ENCODE measurements around the gene PLEKHH1.

Gene PLEKHH1

DNA sequence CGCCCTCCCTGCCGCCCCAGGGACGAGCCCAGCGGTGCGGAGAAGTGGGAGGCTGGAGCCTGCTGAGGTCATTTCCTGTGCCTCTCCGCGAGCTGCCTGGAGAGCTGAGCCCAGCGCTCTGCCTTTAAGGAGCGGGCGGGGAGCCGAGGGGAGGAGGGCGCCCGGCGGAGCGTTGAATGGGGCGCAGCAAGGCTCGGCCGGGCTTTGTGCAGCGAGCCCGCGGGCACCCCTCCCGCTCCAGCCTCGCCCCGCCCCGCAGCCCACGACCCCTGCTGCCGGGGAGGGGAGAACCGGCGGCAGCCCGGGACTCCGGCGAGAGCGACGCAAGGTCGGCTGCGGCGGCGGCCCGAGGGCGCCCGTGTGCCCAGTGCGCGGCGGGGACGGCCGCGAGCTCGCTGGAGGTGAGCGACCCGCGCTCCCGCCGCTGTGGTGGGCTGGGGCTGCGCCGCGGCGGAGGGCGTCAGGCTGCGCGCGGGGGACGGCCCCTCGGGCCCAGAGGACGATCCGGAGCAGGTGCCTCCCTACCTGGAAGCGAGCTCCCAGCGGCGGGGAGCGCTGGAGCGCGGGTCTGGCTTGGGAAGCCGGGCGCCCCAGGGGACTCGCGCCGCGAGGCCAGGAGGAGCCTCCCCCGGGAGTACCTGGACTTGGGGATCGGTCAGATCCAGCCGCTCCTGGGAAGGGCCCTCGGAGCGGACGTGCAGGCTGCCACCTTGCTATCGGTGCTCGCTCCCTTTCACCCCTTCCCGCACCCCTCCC, at the start of gene PLEKHH1:
Gene PLEKHH1, plus strand, starts transcription at position 293 of the 756 bp plus-strand sequence. CDS start 8,578 bp downstream, outside the sequence.
- DNase-seq (ENCODE audit: low read depth): no peak

DNA sequence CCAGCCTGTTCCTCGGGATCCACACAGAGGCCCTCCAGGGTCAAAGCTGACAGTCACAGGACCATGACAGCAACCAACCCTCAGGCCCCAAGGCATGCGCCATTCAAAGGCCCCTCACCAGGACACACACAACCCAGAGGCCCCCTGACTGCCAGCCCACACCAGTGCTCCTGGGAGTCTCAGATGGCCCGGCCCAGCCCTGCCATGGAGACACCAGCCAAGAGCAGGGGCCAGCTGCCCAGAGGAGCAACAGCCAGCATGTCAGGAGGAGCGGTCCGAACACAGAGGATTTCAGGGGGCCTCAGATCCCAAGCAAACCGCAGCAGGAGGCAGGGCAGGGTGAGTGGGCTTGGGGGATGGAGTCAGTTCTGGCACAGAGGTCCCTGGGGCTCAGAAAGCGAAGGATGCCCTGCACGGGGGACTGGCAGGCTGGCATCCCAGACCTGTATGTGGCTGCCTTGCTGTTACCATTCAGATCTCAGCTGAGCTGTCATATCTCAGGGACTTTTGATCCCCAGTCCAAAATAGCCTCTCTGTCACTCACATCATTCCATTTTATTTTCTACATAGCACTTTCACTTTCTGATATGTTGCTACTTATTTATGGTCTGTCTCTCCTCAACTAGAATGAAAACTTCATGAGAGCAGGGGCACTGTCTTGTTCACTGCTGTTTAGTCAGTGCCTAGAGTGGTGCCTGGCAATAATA, 49.4 kb upstream of the PLEKHH1 start:
- no peak for DNase-seq (ENCODE audit: low read depth)

DNA sequence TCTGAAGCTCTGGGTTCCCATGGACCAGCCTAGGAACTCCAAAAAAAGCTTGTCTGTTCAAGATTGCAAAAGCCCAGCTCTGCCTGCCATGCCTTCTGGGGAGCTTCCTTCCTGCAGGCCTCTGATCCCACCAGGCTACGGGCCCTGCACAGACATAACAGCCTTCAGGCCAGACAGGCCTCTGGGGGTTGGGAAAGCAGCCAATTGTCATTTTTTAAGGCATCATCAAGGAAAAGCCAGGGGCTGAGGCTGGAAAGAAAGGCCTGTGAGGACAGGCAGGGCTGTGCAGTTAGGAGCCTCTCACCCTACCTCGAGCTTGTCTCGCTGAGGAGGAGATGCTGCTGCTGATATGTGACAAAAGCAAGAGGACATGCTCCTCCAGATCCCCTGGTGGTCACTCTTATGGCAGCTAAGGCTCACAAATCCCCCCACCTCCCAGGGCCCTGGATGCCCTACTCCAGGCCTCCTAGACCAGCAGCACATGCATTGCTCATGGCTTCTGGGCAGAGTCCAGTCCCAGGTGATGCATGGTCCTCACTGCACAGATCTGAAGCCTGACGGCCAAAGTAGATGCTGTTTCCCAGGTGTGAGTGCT, 47.5 kb upstream of the PLEKHH1 start:
- DNase-seq (ENCODE audit: low read depth): no peak

DNA sequence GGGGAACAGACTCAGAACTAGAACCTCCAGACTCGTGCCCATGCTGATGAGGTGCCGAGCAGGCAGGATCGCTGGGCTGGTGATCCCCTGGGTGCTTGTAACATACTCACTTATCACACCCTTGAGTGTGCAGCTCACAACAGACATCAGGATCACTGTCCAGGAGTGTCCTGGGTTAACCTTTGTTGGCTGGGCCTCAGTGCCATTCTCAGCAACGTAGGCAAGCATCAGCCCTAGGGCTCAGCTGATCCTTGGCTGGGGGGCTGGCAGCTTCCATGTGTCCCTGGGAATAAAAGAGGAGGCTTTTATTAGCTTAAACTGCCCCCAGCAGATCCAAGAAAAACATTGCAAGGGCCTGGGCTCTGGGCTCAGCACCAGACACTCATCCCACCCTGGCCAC, 46.2 kb upstream of the PLEKHH1 start:
- DNase-seq (ENCODE audit: low read depth): no peak

DNA sequence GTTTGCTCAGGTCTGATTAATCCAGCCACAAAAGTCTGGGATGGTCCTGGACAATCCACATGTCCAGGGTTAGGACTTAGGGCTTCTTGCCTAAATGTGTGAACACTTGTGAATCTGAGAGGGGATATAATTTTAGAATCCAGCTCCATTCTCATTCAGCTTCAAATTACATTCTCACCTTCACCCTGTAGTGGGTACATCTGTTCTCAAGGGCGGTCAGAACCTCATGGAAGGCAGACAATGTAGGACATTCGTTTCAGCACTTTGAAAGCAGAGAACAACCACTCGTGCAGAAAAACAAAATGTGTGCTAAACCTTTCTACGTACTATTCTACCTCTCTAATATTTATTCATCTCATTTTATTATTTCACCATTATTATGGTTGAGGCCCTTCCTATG, 45.8 kb upstream of the PLEKHH1 start:
- DNase-seq (ENCODE audit: low read depth): no peak

DNA sequence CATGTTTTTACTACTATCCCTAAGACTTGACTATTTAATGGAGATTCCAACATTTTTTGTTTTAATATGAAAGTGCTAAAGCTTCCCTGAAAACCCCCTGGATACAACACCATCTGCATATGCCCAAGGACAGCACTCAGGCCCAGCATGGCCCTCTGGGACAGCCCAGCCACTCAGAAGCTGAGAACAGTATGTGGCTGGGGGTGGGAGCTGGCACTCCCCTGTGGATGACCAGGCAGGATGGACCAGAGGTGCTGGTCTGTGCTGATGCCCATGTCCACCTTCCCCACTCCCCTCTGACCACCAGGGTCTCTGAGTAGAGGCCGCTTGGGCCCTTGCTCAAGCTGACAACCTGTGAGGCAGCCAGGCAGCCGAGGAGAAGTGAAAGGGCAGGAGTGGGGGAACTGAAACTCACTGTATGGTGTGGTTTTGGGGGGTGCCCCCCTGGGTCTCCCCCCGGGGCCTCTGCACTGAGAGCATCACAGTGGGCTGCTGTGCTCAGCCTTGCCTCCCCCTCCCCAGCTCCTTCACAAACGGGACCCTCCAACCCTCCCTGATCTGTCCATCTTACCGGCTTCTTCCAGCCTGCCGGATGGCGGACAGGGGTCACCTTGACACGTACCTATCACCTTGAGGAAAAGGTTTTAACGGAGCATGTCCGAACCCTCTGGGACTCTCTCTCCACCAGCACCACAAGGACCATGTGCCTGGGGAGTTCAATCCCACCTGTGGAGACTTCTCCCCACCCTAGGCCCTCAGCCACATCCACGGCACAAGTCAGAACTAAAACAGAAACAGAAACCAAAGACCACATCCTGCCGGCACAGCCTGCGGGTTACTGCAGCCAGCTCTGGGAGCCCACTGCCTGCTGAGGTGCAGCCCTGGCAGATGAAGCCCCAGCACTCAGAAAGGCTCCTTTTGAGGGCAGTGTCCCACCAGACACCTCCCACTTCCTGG, 44.9 kb upstream of the PLEKHH1 start, which contains the start of gene TMEM229B:
Gene TMEM229B, minus strand, starts transcription at position 785 of the 957 bp plus-strand sequence. CDS start 14,798 bp downstream, outside the sequence.
- DNase-seq (ENCODE audit: low read depth): peak; percentile 66

DNA sequence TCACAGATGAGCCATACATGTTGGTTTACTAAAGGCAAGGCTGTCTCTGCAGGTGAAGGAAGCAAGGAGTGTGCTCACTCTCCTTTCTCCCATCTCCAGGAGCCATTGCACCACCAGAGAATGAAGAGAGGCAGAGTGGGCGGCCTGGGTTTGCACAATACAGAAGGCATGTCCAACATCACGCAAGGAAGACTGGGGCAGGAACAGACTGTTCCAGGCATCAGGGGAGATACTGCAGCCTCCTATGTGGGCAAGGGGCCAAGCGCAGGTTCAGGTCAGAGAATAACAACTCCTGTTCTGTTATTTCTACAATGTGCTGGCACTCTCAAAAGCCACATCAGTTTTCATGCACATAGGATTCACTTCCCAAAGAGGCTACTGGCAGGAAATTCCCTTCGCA, 42.9 kb upstream of the PLEKHH1 start:
- no peak for DNase-seq (ENCODE audit: low read depth)

DNA sequence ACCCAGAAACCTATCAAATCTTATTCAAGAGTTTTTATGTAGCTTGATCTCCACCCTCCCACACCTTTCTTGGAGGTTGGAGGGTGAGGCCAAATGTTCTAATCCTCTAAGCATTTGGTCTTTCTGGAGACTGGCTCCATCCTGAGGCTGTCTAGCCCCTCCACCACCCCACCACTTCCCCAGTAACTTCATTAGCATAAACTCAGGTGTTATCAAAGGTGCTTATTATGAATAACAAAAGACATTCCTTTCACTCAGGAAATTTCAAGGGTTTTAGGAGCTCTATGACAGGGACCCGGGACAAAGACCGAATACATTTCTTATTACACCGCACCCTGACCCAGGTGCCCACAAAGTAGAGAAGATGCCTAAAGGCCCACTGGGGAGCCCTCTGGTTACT, 41.8 kb upstream of the PLEKHH1 start:
- DNase-seq (ENCODE audit: low read depth): no peak

DNA sequence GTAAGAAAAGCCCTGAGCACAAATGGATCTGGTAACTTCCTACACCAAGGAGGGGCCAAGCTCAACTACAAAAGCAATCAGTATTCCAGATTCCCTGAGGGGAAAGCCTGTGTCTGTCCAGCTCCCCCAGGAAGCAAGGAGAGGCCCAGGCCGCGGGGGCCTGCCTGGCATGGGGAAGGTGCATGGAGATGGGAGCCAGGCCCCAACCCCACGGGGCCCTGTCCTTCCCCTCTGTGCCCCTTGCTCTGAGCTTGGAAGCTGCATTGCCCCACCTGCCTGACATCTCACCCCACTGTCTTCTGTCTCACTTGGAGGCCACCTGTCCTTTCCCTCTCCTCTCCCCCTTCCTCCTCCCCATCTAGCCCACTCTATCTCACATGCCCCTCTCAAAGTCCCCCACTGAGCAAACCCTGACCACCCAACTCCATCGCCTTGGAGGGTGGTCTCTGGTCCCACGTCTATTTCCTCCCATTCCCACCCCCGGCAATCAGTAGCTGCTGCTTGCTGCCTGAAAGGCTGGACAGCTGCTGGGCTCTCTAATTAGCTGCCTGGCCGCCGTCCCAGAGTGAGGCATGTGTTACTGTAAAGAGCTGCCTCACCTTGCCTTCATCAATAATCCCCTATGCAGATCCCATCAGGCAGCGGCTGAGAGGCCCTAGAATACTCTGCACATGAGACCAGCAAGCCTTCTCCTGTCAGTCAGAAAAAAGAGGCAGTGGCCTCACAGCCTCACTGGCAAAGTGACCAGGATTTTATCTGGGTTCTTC, 41.2 kb upstream of the PLEKHH1 start:
- no peak for DNase-seq (ENCODE audit: low read depth)

DNA sequence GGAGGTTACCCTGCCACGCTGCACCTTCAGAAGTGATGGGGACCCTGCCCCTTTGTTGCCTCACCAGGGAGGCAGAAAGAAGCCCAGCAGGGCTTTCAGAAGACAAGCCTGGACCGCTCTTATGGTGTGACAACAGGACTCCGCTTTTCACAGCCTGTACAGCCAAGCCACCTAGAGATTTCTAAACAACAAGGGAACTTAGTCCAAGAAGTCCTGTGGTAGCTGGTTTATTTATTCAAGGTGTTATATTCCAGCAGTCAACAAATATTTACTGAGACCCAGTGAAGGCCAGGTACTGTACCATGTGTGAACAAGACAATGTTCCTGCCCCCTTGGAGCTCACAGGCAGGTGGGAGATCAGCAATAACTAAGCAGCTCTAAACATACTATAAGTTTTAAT, 40.6 kb upstream of the PLEKHH1 start:
- DNase-seq (ENCODE audit: low read depth): no peak

DNA sequence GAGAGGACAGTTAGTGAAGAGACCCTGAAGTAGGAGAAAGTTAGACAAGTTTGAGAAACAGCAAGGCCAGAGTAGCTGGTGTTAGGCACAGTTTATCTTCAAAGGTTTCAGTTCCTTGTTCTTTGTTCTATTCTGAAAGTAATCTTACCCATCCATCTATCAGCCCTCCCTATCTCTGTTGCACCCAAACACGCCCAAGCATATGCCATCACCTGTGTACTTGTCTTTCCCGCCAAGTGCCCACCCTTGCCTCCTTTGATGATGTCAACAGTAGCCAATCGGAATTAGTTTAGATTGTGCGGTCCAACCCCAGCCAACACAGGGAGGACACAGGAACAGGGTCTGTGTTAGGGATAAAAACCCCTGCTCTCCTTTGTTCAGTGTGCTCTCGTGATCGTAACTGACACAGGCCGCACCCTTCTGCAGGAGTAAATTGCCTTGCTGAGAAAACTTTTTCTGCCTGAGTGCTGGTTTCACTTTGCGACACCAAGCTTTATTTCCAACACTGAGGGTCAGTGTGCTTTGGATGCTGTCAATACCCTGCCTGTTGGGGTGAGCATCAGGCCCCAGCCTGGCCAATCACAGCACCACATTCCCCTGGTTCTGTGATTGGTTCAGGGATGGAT, 39.9 kb upstream of the PLEKHH1 start:
- DNase-seq (ENCODE audit: low read depth): no peak

DNA sequence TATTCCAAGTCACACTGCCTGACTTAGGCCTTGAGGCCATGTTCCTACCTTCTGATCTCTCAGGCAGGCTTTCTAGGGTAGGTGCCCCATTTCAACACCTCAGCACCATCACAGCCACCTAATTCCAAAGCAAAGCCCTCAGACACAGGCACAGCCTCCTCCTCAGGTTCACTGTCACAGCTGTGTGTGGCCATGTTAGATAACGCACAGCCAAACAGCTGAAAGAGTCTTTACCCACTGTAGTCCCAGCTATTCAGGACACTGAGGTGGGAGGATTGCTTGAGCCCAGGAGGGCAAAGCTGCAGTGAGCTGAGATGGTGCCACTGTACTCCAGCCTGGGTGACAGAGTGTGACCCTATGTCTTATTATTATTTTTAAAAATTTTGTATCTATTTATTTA, 37.3 kb upstream of the PLEKHH1 start:
- DNase-seq (ENCODE audit: low read depth): no peak

DNA sequence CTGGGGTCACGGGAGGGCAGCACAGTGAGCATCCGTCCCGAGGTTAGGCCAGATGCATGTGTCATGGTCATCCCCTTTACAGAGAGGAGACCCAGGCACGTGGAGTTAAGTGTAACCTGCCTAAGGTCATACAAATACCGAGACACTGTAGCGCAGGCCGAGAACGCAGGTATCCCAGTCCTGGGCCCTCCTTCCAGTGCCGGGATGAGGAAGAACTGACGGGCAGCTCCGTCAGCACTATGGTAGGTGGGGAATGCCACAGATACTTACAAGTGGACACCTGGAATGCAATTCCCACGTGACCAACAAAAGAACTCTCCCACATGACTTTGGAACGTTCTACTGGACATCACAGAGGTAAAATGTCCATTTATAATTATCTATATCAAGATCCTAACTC, 35.9 kb upstream of the PLEKHH1 start:
- no peak for DNase-seq (ENCODE audit: low read depth)

DNA sequence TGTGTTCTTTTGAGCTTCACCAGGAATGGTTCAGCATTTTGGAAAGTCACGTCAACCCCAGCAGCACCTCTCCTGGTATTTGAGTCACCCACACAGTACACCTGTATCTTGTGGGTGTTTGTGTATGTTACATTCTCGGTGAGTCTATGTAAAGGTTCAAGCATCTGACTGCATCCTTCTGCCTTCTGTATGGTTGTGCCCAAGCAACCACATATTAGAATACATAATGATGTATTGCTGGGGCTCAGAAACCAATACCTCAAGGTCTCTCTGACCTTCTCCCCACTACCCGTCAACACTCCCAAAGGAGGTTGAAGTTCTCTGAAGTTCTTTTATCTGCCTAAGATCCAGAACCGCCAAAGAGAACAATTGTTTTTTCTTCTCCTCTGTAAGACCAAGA, 35.4 kb upstream of the PLEKHH1 start:
- no peak for DNase-seq (ENCODE audit: low read depth)

DNA sequence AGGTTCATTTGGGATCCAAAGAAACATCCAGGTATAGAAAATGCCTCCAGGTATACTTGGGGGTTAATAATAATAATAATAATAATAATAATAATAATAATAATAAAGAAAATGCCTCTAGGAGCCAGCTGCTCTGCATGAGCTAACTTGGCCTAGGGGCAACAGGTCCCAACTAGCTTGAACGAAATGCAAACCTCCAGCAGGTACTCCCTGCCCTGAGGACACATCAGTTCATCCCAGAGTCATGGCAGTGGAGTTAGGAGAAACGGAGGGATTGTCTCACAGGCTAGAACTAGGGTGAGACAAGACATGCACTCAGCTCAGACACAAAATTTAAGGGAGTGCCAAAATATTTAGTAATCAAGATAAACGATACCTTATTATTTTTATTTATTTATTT, 32.1 kb upstream of the PLEKHH1 start:
- no peak for DNase-seq (ENCODE audit: low read depth)

DNA sequence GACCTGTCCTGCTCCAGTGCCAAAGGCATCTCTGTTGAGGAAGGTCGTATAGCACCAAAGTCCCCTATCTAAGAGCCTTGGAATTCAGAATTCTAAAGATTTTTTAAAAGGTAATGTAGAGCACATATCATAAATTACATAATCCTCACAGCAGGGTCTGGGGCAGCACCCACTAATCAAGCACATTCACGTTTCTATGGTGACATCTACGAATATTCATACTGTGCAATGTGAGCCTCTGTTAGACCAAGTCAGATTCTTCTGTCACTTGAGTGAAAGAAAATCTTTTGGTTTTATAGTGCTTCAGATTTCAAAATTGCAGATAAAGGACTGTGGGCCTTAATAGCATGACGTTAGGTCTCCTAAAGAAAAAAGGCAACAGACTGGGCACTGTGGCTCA, 31.4 kb upstream of the PLEKHH1 start:
- no peak for DNase-seq (ENCODE audit: low read depth)

DNA sequence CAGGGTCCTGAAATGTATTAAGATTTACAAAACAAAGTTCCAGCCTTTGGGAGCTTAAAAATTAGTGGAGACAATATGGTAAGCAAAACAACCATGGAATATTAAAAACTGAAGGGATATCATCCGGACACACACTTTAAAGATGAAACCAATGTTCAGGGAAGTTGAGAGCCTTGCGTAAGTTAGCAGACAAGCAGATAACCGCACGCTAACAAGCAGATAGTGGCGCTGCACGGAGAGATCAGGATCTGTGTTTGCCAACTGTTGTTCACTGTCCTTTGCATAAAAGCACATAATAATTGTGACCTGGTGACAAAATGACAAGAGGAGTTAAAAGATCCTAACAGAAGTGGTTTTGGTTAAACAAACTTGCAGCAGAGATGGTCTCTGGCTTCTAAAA, 30.2 kb upstream of the PLEKHH1 start:
- no peak for DNase-seq (ENCODE audit: low read depth)

DNA sequence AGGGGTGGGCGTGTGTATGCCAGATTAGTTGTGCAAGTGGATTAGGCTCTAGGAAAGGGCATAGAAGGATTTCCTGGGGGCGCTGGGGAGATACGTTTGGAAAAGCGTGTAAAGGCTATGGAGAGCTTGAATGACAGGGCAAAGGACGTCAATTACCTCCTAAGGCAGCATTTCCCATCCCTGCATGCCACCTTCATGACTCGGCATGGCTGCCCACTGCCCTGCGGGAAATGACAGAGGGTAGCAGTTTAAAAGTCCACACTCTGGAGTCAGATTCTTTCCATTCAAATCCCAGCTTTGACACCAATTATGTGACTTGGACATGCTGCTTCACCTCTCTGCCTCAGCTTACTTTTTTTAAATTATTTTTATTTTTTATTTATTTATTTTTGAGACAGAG, 29.8 kb upstream of the PLEKHH1 start:
- DNase-seq (ENCODE audit: low read depth): no peak

DNA sequence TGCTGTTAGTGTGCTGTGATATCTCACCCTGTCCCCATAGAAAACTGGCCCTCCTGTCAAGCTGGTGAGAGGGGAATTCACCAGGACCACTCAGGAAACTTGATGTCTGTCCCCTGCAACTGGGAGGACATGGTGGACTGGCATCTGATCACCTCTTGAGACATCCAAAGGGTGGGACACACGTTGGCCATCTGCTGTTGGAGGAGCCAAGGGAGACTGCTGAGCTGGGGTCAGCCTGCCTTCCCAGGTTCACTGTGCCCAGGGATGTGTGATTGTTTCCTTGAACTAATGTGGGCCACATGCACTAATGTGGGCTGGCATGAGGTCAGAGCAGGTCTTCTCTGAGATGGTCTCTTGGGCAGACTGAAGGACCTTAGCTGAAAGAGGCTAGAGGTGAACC, 27.8 kb upstream of the PLEKHH1 start:
- DNase-seq (ENCODE audit: low read depth): no peak

DNA sequence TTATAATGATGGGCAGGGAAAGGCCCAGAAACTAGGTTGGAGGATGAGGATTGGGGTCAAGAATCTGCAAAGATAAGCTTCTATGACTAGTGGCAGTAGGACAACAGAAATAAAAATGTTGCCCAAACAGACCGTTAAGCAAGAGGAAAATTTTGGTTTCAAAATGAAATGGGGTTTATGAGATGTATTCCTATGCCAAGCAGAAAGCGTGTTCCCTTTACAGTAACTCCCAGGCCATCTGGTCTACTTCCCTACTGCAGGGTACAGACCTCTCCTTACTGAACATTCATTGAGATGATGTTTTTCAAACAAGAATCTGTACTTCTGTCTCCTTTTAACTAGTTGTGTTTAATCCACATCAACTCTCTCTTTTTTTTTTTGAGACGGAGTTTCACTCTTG, 24.1 kb upstream of the PLEKHH1 start:
- DNase-seq (ENCODE audit: low read depth): no peak

DNA sequence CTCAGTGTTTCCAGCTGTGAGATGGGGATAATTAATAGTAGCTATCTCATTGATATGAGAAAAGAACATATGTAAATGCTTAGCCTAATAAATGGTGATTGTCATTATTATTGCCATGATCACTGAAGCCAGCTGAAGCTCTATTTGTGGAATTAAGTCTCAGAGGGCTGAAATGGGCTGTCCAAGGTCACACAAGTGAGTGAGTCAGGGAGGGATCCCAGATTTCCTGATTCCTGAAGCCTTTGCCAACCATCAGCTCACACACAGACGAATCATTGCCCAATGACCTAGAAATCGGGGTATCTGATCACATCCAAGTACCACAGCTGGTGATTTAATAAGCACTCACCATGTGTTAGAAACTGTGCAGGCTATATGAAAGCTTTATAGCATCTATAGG, 23.0 kb upstream of the PLEKHH1 start:
- DNase-seq (ENCODE audit: low read depth): no peak

Data from activated gamma-delta T cell treated with anti-CD3 and anti-CD28 coated beads, Interleukin-2, amount 50 U/mL, for 16 hours (primary cell).